ENCODE results near the gene CACNA1I. TPM values are rescaled to one million over a fixed set of nuclear protein-coding genes. Genes with fewer than 3 reads are reported as not detected.

CACNA1I gene
- total RNA-seq, 3 donors from 2014 or later (not counting 1 experiment from before 2014, with no cell fraction given) = 0.05 to 0.83 (median 0.72) TPM

GRCh38 chr22:39622881-39623367, 52.4 kb downstream of the CACNA1I start:
- 27% methylated on average over 17 of the region's 17 CpGs for WGBS (ENCODE audit: insufficient coverage)
- Mint-ChIP-seq H3K4me3 (no peak overlapping the region), H3K27ac (no peak overlapping the region), H3K27me3 (ENCODE audit: low read depth in 2 of 2) (peaks cover 0 to 32% of the 10 kb centered on the region in 2 donors), H3K9me3 (no peaks in the 10 kb centered on the region), H3K36me3 (no peaks in the 10 kb centered on the region), H3K4me1 (peaks cover 6 to 14% of the 10 kb centered on the region in 2 donors)
- Histone ChIP-seq H3K36me3 (ENCODE audit: control insufficient read depth, insufficient read depth, low read length) (no peaks in the 10 kb centered on the region), H3K27me3 (ENCODE audit: control insufficient read depth, insufficient read depth, low read length) (peaks cover 9% of the 10 kb centered on the region), H3K4me3 (ENCODE audit: low read length) (no peak overlapping the region), H3K27ac (ENCODE audit: low read length) (no peak overlapping the region), H3K4me1 (ENCODE audit: control insufficient read depth, insufficient read depth, low read length) (peaks cover 11% of the 10 kb centered on the region), H3K9me3 (ENCODE audit: control insufficient read depth, insufficient read depth, low read length) (no peaks in the 10 kb centered on the region)
- DNase-seq (peak; percentile 67 to 82), ATAC-seq (peak; percentile 58 to 80 (median 76))
- intact Hi-C loops (cut with micrococcal nuclease) = loop anchor here (1.0 to 5.0 kb wide), 2 partner anchors 319 to 401 kb away; no protein-coding TSS in a partner anchor
- TF ChIP-seq, protein P1, sequence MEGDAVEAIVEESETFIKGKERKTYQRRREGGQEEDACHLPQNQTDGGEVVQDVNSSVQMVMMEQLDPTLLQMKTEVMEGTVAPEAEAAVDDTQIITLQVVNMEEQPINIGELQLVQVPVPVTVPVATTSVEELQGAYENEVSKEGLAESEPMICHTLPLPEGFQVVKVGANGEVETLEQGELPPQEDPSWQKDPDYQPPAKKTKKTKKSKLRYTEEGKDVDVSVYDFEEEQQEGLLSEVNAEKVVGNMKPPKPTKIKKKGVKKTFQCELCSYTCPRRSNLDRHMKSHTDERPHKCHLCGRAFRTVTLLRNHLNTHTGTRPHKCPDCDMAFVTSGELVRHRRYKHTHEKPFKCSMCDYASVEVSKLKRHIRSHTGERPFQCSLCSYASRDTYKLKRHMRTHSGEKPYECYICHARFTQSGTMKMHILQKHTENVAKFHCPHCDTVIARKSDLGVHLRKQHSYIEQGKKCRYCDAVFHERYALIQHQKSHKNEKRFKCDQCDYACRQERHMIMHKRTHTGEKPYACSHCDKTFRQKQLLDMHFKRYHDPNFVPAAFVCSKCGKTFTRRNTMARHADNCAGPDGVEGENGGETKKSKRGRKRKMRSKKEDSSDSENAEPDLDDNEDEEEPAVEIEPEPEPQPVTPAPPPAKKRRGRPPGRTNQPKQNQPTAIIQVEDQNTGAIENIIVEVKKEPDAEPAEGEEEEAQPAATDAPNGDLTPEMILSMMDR (IDR thresholded peaks at IDR 0.05) = peak; percentile 44

DNA sequence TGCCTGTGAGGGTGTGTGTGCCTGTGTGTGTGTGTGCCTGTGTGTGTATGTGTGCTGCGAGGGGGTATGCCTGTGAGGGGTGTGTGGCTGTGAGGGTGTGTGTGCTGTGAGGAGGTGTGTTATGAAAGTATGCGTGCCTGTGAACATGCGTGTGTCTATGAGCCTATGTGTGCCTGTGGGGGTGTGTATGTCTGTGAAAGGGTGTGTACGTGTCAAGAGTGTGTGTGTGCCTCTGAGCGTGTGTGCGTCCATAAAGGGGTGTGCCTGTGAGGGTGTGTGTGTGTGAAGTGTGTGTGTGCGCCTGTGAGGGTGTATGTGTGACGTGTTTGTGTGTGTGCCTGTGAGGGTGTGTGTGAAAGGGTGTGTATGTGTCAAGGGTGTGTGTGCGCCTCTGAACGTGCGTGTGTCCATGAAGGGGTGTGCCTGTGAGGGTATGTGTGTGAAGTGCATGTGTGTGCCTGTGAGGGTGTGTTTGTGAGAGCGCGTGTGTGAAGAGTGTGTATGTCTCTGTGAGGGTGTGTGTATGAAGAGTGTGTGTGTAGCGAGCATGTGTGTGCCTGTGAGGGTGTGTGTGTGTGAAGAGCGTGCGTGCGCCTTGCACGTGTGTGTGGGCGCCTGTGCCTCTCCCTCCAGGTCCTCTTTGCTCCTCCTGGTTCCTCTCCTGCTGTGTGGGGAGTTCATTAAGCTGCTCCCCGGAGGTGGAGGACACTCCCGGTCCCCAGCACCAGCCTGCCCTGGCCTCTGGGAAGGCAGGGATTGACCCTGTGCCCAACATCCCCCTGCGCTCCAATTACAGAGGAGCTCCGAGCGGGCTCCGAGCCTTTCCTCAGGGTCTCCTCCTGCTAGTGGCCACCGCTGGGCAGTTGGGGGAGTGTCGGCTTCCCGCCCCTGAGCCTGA, 53.3 kb downstream of the CACNA1I start:
- Mint-ChIP-seq H3K9me3 (no peaks in the 10 kb centered on the region), H3K4me3 (no peak overlapping the region), H3K4me1 (peaks cover 6 to 13% of the 10 kb centered on the region in 2 donors), H3K27ac (no peak overlapping the region), H3K36me3 (no peaks in the 10 kb centered on the region), H3K27me3 (ENCODE audit: low read depth in 2 of 2) (peaks cover 0 to 27% of the 10 kb centered on the region in 2 donors)
- TF ChIP-seq, protein P1 (IDR thresholded peaks at IDR 0.05) = no peak
- peaks cover 9% of the 10 kb centered on the region for H3K27me3 ChIP-seq (ENCODE audit: control insufficient read depth, insufficient read depth, low read length)
- peaks cover 17% of the 10 kb centered on the region for H3K4me1 ChIP-seq (ENCODE audit: control insufficient read depth, insufficient read depth, low read length)
- 65% methylated on average over 28 of the region's 28 CpGs for WGBS (ENCODE audit: insufficient coverage)
- H3K36me3 ChIP-seq (ENCODE audit: control insufficient read depth, insufficient read depth, low read length) = no peaks in the 10 kb centered on the region
- intact Hi-C loops (cut with micrococcal nuclease) = loop anchor here (1.0 to 5.0 kb wide), 2 partner anchors 318 to 400 kb away; no protein-coding TSS in a partner anchor
- H3K9me3 ChIP-seq (ENCODE audit: control insufficient read depth, insufficient read depth, low read length) = no peaks in the 10 kb centered on the region
- H3K27ac ChIP-seq (ENCODE audit: low read length) = no peak overlapping the region
- H3K4me3 ChIP-seq (ENCODE audit: low read length) = no peak overlapping the region
- DNase-seq (no peak), ATAC-seq (peak in 1 of 3 donors; percentile 19)

DNA sequence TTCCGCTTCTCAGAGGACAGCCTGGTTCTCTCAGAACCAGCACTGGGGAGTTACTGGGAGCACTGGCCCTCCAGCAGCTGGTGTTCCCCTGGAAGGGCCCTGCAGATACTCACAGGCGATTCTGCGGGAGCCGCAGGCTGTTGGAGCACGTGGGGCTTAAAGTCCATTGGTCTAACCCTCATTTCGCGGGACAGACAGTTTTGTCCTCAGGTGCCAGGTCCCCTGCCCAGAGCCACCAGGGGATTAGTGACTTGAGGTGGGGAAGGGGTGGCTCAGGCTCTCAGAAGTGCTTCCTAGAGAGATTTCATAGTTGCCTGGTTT, 53.9 kb downstream of the CACNA1I start:
- no peak overlapping the region for H3K4me3 ChIP-seq (ENCODE audit: low read length)
- H3K4me1 ChIP-seq (ENCODE audit: control insufficient read depth, insufficient read depth, low read length) = peaks cover 17% of the 10 kb centered on the region
- Mint-ChIP-seq H3K27me3 (ENCODE audit: low read depth in 2 of 2) (peaks cover 0 to 28% of the 10 kb centered on the region in 2 donors), H3K4me3 (no peak overlapping the region), H3K4me1 (peaks cover 6 to 17% of the 10 kb centered on the region in 2 donors), H3K36me3 (no peaks in the 10 kb centered on the region), H3K27ac (no peak overlapping the region), H3K9me3 (no peaks in the 10 kb centered on the region)
- no peak overlapping the region for H3K27ac ChIP-seq (ENCODE audit: low read length)
- H3K9me3 ChIP-seq (ENCODE audit: control insufficient read depth, insufficient read depth, low read length) = no peaks in the 10 kb centered on the region
- intact Hi-C loops (cut with micrococcal nuclease) = loop anchor here (5.0 kb wide), 1 partner anchor 318 kb away; no protein-coding TSS in a partner anchor
- ATAC-seq = no peak
- peaks cover 9% of the 10 kb centered on the region for H3K27me3 ChIP-seq (ENCODE audit: control insufficient read depth, insufficient read depth, low read length)
- DNase-seq = no peak
- H3K36me3 ChIP-seq (ENCODE audit: control insufficient read depth, insufficient read depth, low read length) = no peaks in the 10 kb centered on the region
- WGBS (ENCODE audit: insufficient coverage) = 52% methylated on average over 7 of the region's 7 CpGs
- TF ChIP-seq, protein P1 (IDR thresholded peaks at IDR 0.05) = no peak

Data from natural killer cell (primary cell).